ENCODE results near the gene SRP54.
"Not testable (repeated sequence)": the region's sequence is repeated elsewhere in the genome, so short reads cannot be mapped to it uniquely, and the experiment has no call there.

Gene SRP54

DNA sequence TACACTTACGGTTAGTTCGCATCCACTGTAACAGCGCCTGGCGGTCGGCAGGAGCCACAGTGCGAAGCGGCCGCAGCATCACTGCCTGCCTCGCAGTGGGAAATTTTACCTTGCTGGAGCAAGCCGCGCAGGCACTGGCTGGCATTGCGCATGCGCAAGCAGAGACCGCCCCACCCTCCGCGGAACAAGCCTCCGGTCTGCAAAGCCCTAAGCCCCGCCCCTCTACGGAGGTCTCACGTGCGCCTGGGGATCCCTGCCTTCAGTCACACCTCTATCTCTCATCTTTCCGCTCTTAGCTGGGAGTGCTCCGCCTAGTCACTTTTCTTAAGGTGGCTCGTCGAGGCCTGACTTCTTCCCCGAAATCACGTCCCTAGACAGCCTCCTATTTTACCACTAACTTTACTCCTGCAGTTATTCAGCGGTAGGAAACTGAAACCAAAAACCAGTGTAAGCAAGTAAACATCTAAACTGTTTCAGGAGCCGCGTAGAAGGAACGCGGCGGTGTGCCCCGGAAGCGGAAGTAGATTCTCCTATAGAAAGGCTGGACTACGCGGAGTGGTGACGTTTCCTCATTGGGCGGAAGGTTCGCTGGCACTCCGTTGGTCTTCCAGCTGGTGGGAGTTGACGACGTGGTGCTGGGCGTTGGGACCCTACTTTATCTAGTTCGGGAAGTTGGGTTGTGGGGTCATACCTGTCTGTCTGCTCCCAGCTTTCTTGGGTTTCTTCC lies at the start of gene SRP54:
Gene SRP54 (plus strand): TSS at position 572 of the 727 bp plus-strand sequence. CDS start 13,718 bp downstream, outside the sequence.
- peak; percentile 89 for FAIRE-seq

DNA sequence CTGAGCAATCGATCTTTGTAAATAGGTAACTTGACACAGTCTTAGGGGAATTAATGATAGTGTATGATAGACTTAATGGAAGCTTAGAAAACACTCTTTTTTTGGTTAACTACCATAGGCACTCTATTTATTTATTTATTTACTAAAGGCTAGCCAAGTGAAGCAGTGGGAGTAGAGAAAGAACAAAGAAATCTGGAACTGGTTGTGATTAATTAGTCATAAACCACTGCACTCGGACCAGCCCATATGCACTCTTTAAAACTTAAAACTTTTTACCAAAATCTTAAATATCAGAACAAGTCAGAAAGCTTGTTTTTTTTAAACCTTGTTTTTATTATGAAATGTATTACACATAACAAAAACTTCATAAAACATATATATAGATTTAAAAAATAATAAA lies 49.5 kb upstream of the SRP54 start:
- FAIRE-seq, result no peak

DNA sequence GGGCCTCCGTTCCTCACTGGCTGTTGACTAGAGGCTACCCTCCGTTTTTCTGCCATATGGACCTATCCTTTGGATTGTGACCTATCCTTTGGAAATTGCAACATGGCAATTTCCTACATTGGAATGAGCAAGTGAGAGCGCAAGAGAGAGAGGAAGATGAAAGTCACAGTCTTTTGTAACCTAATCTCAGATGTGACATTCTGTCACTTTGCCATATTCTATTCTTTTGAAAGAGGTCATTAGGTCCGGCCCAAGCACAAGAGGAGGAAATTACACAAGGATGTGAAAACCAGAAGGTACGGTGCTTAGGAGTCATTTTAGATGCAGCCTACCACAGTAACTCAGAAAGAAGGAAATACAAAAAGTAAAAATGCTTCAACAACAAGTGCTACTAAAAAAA lies 47.3 kb upstream of the SRP54 start:
- no peak for FAIRE-seq

DNA sequence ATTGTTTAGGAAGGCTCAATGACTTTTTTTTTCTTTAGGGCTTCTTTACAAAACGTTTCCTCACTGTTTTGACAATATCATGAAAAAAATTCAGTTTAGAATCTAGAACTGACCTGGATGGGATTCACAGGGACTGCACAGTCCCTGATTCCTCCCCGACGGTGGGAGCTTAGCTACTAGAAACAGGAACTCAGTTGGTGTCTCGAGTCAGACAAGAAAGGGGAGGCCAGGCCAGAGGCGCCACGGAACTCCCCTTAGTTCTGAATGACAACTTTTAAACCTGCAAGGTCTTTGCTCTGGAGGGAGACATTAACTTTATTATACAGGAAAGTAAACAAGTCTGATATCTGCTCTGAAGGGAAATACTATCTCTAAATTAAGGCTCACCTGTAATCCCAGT lies 45.4 kb upstream of the SRP54 start:
- FAIRE-seq, result no peak

DNA sequence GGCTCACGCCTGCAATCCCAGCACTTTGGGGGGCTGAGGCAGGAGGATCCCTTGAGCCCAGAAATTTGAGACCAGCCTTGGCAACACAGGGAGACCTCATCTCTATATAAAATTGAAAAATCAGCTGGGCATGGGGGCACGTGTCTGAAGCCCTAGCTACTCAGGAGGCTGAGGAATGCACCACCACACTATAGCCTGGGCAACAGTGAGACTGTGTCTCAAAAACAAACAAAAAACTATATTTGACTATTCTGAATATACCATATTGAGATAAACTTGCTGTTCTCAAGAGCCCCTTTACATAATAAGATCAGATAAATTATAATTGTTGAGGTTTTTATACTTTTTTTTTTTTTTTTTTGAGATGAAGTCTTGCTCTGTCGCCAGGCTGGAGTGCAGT lies 44.9 kb upstream of the SRP54 start:
- FAIRE-seq, result no peak

DNA sequence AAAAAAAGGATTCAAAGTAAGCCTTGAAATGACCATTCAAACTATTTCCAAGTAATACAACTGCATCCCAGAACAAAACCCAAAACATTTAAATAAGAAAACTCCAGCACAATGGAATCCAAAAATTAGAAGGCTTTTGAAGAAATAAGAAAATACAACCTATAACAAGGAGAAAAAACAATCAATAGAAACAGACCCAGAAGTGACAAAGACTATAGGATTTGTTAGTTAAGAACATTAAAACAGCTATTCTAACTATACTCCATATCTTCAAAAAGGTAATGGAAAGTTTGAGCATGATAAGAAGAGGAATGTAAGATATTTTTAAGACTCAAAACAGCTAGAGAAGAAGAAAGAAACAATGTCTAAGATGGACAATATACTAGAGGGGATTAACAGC lies 39.3 kb upstream of the SRP54 start:
- no peak for FAIRE-seq

DNA sequence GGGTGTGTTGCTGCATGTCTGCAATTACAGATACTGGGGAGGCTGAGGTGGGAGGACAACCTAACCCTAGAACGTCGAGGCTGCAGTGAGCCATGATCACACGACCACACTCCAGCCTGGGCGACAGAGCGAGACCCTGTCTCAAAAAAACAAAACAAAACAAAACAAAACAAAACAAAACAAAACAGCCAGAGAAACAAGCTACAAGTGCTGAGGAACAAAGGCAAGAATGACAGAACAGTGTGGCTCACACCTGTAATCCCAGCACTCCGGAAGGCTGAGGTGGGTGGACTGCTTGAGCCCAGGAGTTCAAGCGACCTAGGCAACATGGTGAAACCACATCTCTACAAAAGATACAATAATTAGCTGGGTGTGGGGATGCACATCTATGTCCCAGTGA lies 38.0 kb upstream of the SRP54 start:
- FAIRE-seq, result no peak

DNA sequence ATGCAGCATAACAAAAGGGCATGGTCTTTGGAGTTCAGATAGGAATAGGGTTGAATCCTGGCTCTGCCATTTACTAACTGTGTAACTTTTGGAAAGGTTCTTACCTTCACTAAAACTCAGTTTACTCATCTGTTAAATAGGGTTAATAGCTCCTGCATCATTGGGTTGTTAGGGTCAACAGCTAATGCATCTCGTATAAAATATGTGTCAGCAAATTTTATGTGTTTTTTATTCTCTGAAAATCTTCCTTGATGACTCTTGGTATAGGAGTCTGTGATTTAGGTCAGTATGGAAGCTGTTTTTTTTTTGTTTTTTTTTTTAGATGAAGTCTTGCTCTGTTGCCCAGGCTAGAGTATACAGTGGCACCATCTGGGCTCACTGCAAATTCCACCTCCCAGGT lies 36.1 kb upstream of the SRP54 start:
- no peak for FAIRE-seq

DNA sequence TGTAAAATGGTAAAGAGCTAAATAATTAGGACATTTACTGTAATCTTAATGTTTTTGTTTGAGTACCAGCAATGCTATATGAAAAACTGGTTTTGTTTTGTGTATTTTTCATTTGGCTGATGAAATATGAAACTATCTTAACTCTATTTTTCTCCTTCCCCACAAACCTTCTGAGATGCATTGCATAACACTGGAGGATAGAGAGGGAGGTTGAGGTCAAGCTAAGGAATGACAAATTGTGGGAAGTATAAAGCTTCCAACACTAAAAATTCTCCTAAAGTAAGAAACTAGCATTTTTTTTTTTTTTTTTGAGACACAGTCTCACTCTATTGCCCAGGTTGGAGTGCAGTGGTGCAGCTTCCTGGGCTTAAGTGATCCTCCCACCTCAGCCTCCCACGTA lies 31.5 kb upstream of the SRP54 start:
- no peak for FAIRE-seq

DNA sequence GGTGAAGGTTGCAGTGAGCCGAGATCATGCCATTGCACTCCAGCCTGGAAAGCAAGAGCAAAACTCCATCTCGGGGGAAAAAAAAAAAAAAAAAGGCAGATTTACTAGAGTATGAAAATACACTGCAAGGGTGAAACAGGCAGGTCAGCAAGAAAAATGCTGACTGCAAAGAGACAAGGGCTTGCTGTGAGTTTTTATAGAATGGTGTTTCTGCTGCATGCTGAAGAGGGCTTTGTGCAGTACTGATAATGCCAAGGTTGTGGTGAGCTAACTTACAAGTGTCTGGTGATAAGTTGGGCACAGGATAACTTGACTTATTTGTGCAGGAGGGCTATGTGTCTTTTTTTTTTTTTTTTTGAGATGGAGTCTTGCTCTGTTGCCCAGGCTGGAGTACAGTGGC lies 25.9 kb upstream of the SRP54 start:
- no peak for FAIRE-seq

DNA sequence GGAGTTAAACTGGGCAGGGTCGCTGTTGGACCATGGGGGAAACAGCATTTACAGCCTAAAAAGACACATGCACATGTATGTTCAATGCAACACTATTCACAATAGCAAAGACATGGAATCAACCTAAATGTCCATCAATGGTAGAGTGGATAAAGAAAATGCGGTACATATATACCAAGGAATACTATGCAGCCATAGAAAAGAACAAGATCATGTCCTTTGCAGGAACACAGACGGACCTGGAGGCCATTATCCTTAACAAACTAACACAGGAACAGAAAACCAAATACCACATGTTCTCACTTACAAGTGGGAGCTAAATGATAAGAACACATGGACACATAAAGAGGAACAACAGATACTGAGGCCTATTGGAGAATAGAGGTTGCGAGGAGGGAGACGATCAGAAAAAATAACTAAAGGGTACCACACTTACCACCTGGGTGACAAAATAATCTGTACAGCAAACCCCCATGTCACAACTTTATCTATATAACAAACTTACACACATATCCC lies 25.0 kb upstream of the SRP54 start:
- no peak for FAIRE-seq

DNA sequence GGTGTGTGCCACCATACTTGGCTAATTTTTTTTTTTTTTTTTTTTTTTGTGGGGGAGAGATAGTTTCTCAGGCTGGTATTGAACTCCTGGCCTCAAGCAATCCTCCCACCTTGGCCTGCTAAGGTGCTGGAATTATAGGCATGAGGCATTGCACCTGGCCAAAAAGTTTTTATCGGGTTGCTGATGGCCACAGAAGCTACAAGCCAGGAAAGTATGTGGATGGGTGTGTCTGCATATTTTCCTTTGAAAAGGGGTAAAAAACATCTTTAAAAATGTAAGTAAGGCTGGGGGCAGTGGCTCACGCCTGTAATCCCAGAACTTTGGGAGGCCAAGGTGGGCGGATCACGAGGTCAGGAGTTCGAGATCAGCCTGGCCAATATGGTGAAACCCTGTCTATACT lies 20.7 kb upstream of the SRP54 start:
- FAIRE-seq, result not testable (repeated sequence)

DNA sequence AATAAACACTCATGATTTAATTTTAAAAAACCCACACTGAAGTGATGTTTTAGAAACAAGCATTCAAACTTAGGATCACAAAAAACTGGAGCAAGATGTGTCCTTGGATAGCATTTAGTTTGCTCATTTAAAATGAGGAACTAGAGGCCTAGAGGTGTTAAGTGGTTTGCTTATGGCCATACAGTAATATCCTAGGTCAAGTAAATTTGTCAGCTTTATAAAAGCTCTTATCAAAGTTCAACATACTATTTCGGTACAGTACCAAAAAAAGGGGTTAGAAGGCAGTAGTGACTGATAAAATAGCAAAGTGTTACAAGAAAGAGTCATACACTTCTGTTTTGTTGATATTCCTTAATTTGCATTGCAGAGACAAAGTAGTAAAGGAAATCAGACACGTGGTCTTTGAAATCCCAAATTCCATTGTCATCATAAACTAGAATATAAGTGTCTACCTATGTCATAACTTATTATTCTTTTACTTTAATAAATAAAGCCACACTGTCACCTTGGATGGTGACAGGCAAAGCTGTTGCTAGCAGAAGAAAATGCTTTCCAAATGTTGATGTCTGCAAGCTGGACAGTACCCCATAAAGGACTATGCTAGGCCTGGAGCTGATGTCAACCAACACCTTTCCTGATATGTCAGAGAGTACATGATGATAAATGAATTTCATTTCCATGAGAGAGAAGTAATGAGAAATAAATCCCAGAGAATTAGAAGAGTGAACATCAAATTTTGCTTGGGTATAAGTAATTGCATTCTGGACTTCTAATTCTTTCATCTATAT lies 17.6 kb upstream of the SRP54 start:
- FAIRE-seq, result no peak

DNA sequence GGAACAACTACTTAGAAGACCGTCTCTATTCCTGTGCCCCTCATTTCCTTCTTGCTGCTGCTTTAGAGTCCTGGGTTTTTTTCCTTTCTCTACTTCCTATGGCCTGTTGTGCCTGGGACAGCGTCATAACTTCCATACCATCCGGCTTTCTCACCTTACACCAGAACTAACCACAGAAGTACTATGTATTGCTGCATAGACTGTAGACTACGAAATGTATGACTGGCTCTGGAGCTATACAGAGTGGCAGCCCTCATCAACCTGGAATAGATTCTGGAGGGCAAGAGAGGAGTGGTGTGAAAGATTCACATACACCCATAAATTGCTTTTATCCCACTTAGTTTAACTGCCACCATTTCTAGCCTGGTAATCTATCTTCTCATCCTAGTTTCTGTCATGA lies 16.9 kb upstream of the SRP54 start:
- FAIRE-seq, result no peak

DNA sequence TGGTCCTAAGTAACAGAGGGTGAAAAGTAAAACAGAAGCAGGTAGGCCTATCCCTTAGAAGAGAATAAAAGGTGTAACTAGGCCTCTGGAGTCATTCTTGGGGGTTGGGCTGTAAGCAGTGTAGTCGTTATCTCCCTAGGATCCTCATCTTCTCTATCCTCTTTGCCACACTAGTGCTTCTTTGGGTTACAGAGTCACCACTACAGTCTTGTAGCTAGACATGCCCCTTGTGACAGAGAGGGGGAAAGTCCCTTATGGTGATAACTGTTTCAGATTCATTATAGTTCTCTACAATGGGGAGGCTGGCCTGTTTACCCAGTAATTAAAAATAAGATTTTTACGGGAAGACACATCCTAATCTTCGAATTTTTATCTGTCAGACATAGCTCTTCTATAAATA lies 16.4 kb upstream of the SRP54 start:
- no peak for FAIRE-seq

DNA sequence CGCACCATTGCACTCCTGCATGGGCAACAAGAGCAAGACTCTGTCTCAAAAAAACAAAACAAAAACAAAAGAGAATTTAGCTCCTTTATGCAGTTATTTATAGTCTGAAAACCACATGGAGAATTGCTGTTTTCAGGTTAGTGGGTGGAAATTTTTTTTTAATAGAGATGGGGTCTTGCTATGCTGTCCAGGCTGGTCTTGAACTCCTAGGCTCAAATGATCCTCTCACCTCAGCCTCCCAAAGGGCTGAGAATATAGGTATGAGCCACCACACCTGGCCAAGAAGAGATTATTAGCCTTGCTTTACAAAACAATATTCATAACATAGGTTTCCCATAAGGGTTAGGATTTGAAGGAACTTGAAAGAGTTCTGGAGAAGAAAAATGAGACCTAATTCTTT lies 12.1 kb upstream of the SRP54 start:
- FAIRE-seq, result no peak

DNA sequence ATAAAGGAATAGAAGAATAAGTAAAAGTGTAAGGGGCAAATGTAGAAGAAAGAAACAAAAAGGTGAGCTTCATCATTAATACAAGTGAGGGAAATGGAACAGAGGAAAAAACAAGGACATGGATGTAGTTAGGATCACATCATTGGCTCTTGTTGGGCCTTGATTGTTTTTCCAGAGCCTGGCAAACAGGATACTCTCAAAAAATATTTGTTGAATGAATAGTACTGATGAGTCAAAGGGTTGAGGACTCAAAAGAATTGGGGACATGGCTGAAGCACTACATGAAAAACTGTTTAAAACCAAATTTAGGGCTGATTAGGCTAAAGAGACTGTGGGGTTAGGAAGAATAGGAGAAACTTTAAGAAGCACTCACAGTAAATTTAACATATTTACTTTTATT lies 11.4 kb upstream of the SRP54 start:
- no peak for FAIRE-seq

DNA sequence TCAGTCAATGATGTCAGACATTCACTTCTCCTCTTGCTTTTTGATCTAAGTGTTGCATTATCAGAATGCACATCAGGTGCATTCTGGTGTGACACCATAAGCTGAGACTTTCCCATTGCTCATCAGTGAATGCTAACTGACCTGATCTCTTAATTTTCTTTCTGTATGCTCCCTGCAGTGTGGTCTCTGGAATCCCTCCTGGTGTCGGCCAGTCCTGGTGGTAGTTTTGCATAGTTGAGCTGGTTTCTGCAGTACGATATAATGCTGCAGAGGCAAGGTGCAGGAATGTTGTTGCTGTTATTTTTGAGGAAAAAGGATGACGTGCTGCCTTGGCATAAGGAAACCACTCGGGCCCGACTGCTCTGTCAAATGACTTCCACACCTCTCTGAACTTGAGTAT lies 11.0 kb upstream of the SRP54 start:
- no peak for FAIRE-seq

DNA sequence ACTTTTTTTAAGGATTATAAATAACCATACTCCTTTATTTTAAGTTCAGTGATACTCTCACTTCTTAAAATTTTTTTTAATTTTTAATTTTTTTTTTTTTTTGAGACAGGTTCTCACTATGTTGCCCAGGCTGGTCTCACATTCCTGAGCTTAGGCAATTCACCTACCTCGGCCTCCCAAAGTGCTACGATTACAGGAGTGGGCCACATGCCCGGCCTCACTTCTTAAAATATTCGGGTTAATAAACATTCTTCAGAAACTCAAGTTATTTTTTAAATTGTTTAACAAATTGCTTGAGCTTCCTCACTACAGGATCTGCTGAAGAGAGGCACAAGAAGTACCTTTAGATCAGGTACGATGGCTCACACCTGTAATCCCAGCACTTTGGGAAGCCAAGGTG lies 4.3 kb upstream of the SRP54 start:
- no peak for FAIRE-seq

DNA sequence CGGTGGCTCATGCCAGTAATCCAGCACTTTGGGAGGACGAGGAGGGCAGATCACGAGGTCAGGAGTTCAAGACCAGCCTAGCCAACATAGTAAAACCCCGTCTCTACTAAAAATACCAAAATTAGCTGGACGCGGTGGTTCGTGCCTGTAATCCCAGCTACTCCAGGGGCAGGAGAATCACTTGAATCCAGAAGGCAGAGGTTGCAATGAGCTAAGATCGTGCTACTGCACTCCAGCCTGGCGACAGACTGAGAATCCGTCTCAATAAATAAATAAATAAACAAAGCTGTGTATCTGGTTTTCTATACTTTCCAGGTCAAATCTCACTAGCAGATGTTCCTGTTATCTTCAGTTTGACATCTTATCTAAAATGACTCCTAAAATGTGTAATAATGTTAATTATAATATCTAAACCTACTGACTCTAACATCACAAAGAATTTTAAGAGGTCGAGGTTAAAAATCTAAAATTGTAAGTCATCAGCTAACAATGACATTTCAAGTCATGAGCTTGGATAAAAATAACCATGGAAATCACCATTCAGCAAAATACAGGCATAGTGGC lies 2.4 kb upstream of the SRP54 start:
- no peak for FAIRE-seq

DNA sequence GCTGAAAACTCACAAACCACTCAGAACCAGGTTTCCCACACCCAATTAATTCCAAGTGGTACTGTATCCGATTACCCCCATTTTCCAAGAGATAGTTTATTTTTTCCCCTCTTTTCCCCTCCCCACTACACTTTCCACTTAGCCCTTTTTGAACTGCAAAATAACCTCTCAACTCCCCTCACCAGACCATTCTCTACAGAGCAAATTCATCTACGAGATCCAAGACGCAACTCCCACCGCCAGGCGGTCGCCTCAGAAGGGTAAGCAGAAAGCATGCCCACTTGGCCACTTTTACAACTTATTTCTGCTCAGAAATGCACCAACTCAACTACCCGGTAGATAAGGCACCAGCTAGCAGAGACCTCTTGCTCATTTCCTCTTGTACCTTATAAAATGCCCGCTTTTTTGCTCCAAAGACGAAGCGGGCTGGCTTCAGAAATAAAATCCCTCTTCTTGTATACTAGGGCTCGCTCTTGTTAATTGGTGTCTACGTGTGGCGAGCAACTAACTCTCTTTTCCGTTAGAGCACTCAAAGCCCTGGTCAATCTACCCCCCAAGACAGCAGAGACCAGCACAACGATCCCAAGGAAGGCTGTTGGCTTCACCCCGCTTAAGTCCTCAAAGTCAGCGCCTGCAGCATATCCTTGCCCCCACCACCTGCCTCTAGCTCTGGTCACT lies 910 bp upstream of the SRP54 start:
- FAIRE-seq, result no peak

DNA sequence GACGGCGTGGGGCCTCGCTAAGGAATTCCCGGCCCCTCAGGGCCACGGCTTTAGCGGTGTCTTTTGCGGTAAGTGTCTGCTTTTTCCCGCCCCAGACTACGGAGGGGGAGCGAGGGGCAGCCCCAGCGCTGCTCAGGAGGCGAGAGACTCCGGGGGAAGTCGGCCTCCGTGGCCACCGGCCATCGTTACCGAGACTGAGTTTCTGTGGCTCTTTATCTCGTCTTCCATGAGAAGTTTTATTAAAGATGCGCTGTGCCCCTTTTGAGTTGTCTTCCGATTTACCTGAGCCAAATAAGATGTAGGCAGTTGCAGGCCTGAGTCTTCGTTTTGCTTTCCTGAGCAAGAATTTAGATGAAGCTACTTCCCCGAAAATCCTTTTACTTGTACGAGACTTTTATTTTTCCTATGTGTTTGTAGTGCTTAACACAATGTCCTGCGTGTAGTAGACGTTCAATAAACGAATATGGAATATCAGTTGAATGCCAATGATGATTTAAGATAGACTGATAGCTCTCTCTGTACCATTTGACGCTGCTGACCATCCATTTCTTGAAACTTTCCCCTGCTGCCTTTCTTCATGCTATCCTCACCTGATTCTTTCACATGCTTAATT lies 462 bp downstream of the SRP54 start:
- FAIRE-seq, result no peak

DNA sequence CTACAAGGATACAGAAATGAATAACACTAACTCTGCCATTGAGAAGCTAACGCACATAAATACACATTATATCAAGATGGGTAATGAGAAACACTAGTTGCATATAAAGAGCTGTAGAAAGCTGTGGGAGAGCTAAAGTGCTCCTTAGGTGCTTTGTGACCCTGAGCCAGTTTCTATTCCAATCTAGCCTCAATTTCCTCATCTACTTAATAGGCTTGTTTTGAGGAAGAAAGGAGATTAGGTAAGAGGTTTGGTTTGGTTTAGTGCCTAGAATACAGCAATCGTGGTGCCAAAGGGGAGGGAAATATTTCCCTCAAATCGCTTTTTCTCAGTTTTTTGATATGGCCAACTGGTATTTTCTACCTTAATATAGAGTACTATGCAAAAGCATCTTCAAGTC lies 994 bp downstream of the SRP54 start:
- no peak for FAIRE-seq

All from A204.1 (cell line).